H1 (cell line): ENCODE results near the gene ANKRD66. TPM values are rescaled to one million over a fixed set of nuclear protein-coding genes. Genes with fewer than 3 reads are reported as not detected.

Experiments used
- ATF2 ChIP-seq: IDR thresholded peaks from 2 replicates; pipeline ENCODE4 v1.6.1; 2012; ENCODE audit warnings: low read length, inconsistent platforms
- BCL11A ChIP-seq, 2 experiments: IDR thresholded peaks; one replicate each; pipeline ENCODE4 v1.6.1; 2011; ENCODE audit warnings: low read depth in 2 of 2, low read length in 2 of 2, mild to moderate bottlenecking in 2 of 2
- HDAC6 ChIP-seq: IDR thresholded peaks from one replicate; pipeline ENCODE4 v1.7.1; 2012; ENCODE audit warnings: low read depth, mild to moderate bottlenecking, inconsistent platforms, low read length, moderate library complexity
- RAD21 ChIP-seq, 2 experiments: IDR thresholded peaks in 1 of 2; conservative IDR thresholded peaks in 1 of 2; 2 replicates each; pipeline ENCODE4 v1.6.1; 2011; ENCODE audit warnings: low read depth in 2 of 2, low read length in 2 of 2, improper control_type of control experiment in 1 of 2, inconsistent platforms in 1 of 2, mild to moderate bottlenecking in 1 of 2, moderate library complexity in 1 of 2
- SAP30 ChIP-seq: fragments of 300-600 bp; sonication (generic); IDR thresholded peaks from 2 replicates; pipeline ENCODE4 v1.7.1; 2012; ENCODE audit warnings: low read length, moderate library complexity, mild to moderate bottlenecking, inconsistent platforms; ENCODE audit not compliant: insufficient read depth, insufficient replicate concordance
- SP2 ChIP-seq: IDR thresholded peaks from 2 replicates; pipeline ENCODE4 v1.6.1; 2012; ENCODE audit warnings: mild to moderate bottlenecking, low read length, inconsistent platforms
- USF2 ChIP-seq: IDR thresholded peaks from 2 replicates; pipeline ENCODE4 v1.6.1; 2011; ENCODE audit warnings: low read length, improper control_type of control experiment
- ZNF274 ChIP-seq: IDR thresholded peaks from 2 replicates; pipeline ENCODE4 v1.7.0; 2012; ENCODE audit warnings: low read length, borderline replicate concordance; ENCODE audit errors: extremely low read depth
- polyA plus RNA-seq, 7 experiments: library from polyadenylated mRNA; depleted of rRNA in 3 of 7; stranded (reverse) in 5 of 7; unstranded in 2 of 7; fragments of >200 nt in 5 of 7; fragments of 200-250 nt in 2 of 7; gene quantifications; 1 replicate in 5 of 7; 2 replicates in 1 of 7; 4 replicates in 1 of 7; pipeline versions ENCODE4 v1.2.1 to v1.2.3, GENCODE V29; 2011 to 2013; ENCODE audit warnings: missing spikeins in 2 of 7, mixed read lengths in 2 of 7
- total RNA-seq: library from RNA; stranded (reverse); fragmentation: NEBNext Ultra II Directional; extraction: Animal tissue kit (Norgen Biotek cat#: 25700); gene quantifications from 2 replicates; pipeline ENCODE4 v1.2.1, GENCODE V29; 2021

The ANKRD66 gene
- total and polyA plus RNA-seq, 2 of the 8 experiments (the other 6 are each of a cell fraction or from before 2014, with no cell fraction given), result 0.05 TPM; not detected in 1

- no peak for TF ChIP-seq RAD21 (IDR thresholded peaks at IDR 0.05 in 1 of 2, conservative IDR thresholded peaks at IDR 0.05 in 1 of 2; ENCODE audit: low read depth in 2 of 2, low read length in 2 of 2)
- no peak for TF ChIP-seq HDAC6
- TF ChIP-seq USF2, result no peak
- no peak for TF ChIP-seq SP2
- TF ChIP-seq ATF2, result no peak
- no peak for TF ChIP-seq SAP30
- TF ChIP-seq ZNF274, result no peak
- no peak for TF ChIP-seq BCL11A (IDR thresholded peaks at IDR 0.05; ENCODE audit: low read depth in 2 of 2, low read length in 2 of 2)
- TF ChIP-seq, all 59 proteins: peak for 0
These were observed 43.7 kb downstream of the ANKRD66 start (continued) for GRCh38 chr6:46790355-46790874.
